Thyroid gland (tissue), 4 donors: ENCODE data around the gene EML1.

Experiments
- CTCF ChIP-seq, 6 experiments: fragments of 200-600 bp in 3 of 6; fragments of 450-650 bp in 3 of 6; sonication (generic) in 3 of 6; IDR thresholded peaks; one replicate each; pipeline ENCODE4 v1.5.1; 2016 to 2019; ENCODE audit warnings: antibody characterized with exemption in 6 of 6, mild to moderate bottlenecking in 2 of 6, inconsistent platforms in 1 of 6, moderate library complexity in 1 of 6
- POLR2A ChIP-seq, 2 donors: fragments of 450-650 bp; IDR thresholded peaks; one replicate each; pipeline ENCODE4 v1.6.1; 2017; ENCODE audit warnings: antibody characterized with exemption in 2 of 2, mild to moderate bottlenecking in 2 of 2, moderate library complexity in 1 of 2

GRCh38 chr14:99961826-99962518 is 168.8 kb downstream of the EML1 start:
- no peak for TF ChIP-seq CTCF (IDR thresholded peaks at IDR 0.05)
- no peak for TF ChIP-seq POLR2A (IDR thresholded peaks at IDR 0.05)
